HepG2 (cell line): ENCODE data around the gene KLHL17. TPM values are rescaled to one million over a fixed set of nuclear protein-coding genes. Genes with fewer than 3 reads are reported as not detected.

Experiments
- ATAC-seq: fragments of 200-7000 bp; cut with Tn5 transposase; 3 replicates; pipeline ENCODE4 v1.9.1; 2020; ENCODE audit warnings: mild to moderate bottlenecking, moderate library complexity
- BruUV-seq: library from RNA; stranded (reverse); fragments of 400-500 nt; replicated peaks from 2 replicates; lab custom pipeline; 2021; lab: Mats Ljungman, UMichigan
- CTCF ChIA-PET: fragments of 300-600 bp; formaldehyde crosslinking; extraction: SDS; loops from one replicate; lab custom pipeline; 2021; ENCODE audit warnings: low total read pairs, inconsistent platforms, low intra/inter-chr PET ratio; lab: Yijun Ruan, JAX
- POLR2A ChIA-PET: fragments of 350-600 bp; sonication (Branson Sonifier 250); formaldehyde crosslinking; loops from one replicate; lab custom pipeline; 2020; ENCODE audit warnings: antibody characterized with exemption, inconsistent platforms; lab: Yijun Ruan, JAX
- DNase-seq: peaks from one replicate; pipeline ENCODE4 v3.0.0-alpha.2; 2015; ENCODE audit warnings: low spot score
- FAIRE-seq: peaks from 3 replicates; lab custom pipeline; 2011; peaks lifted over from hg19 to GRCh38; lab: Jason Lieb, UNC
- H2AFZ ChIP-seq: one replicate; pipeline ENCODE4 v1.6.1; 2011; ENCODE audit warnings: low read length, inconsistent platforms
- H3K27ac ChIP-seq: fragments of 300-600 bp; 3 replicates; pipeline ENCODE4 v1.8.0; 2011; ENCODE audit warnings: mixed run types, mild to moderate bottlenecking, mixed read lengths, low read length, inconsistent platforms; ENCODE audit not compliant: insufficient read depth; ENCODE audit errors: extremely low read length
- H3K27me3 ChIP-seq, 2 experiments: fragments of 200-600 bp in 1 of 2; 2 replicates in 1 of 2; 3 replicates in 1 of 2; pipeline versions ENCODE4 v1.6.0 to v1.8.0; 2011; ENCODE audit warnings: low read length in 2 of 2, mild to moderate bottlenecking in 2 of 2, moderate library complexity in 2 of 2, inconsistent platforms in 1 of 2; ENCODE audit not compliant: insufficient read depth in 2 of 2, control insufficient read depth in 1 of 2
- H3K36me3 ChIP-seq, 2 experiments: fragments of 200-600 bp in 1 of 2; replicated peaks in 1 of 2; 2 replicates in 1 of 2; 3 replicates in 1 of 2; pipeline versions ENCODE4 v1.5.1 to v1.8.0; 2011; ENCODE audit warnings: low read length in 2 of 2, inconsistent platforms in 1 of 2; ENCODE audit not compliant: insufficient read depth in 2 of 2, control insufficient read depth in 1 of 2
- H3K4me1 ChIP-seq: 2 replicates; pipeline ENCODE4 v1.5.1; 2012; ENCODE audit warnings: low read length, inconsistent platforms; ENCODE audit not compliant: insufficient read depth
- H3K4me2 ChIP-seq: 2 replicates; pipeline ENCODE4 v1.6.0; 2011; ENCODE audit warnings: low read depth, low read length, inconsistent platforms
- H3K4me3 ChIP-seq, 3 experiments: fragments of 200-600 bp in 1 of 3; sonication (generic), shearing (Covaris generic) in 1 of 3; replicated peaks in 1 of 3; 2 replicates each; pipeline ENCODE4 v1.5.1; 2011 to 2016; ENCODE audit warnings: low read length in 3 of 3, inconsistent platforms in 2 of 3, low read depth in 2 of 3, mild to moderate bottlenecking in 2 of 3, control low read depth in 1 of 3, mixed read lengths in 1 of 3; ENCODE audit not compliant: insufficient read depth in 1 of 3
- H3K79me2 ChIP-seq: one replicate; pipeline ENCODE4 v1.6.1; 2011; ENCODE audit warnings: low read length, inconsistent platforms; ENCODE audit not compliant: insufficient read depth
- H3K9ac ChIP-seq: 2 replicates; pipeline ENCODE4 v1.6.0; 2011; ENCODE audit warnings: mild to moderate bottlenecking, low read depth, low read length, inconsistent platforms; ENCODE audit not compliant: insufficient read depth
- H3K9me3 ChIP-seq: 2 replicates; pipeline ENCODE4 v1.5.1; 2012; ENCODE audit warnings: mild to moderate bottlenecking, low read length
- H4K20me1 ChIP-seq: 2 replicates; pipeline ENCODE4 v1.6.0; 2011; ENCODE audit warnings: inconsistent platforms, mild to moderate bottlenecking, low read length, moderate library complexity; ENCODE audit not compliant: insufficient read depth
- AGO2 ChIP-seq: fragments of 200-400 bp; formaldehyde crosslinking; optimal IDR thresholded peaks from 2 replicates; pipeline ENCODE3; 2017; ENCODE audit warnings: mild to moderate bottlenecking, low read depth, low read length, moderate library complexity
- HBP1 ChIP-seq: IDR thresholded peaks from 2 replicates; pipeline ENCODE4 v1.6.1; 2016; ENCODE audit warnings: low read depth, control low read depth
- MLX ChIP-seq: IDR thresholded peaks from 2 replicates; pipeline ENCODE4 v1.6.1; 2016
- MNT ChIP-seq: fragments of 450-650 bp; IDR thresholded peaks from 2 replicates; pipeline ENCODE4 v1.6.1; 2016
- PCBP1 ChIP-seq: fragments of 200-400 bp; formaldehyde crosslinking; IDR thresholded peaks from 2 replicates; pipeline ENCODE4 v1.6.1; 2017; ENCODE audit warnings: mild to moderate bottlenecking, low read depth, low read length, borderline replicate concordance
- WGBS: methylation state at CpG from one replicate; pipeline ENCODE4 v1.1.6; 2017; ENCODE audit warnings: low lambda C conversion rate; 5-methylcytosine and 5-hydroxymethylcytosine counted together
- in situ Hi-C: cut with HindIII; loops from 2 replicates; pipeline ENCODE4 v1.10.0; 2017; ENCODE audit warnings: low pct_unique_long_range_greater_than_20kb; ENCODE audit not compliant: extremely low pct_ligation_motif_present
- intact Hi-C: fragments of 100-400 bp; cut with micrococcal nuclease; formaldehyde crosslinking; loops from one replicate; pipeline ENCODE4 v1.10.0; 2022; ENCODE audit not compliant: unreplicated experiment
- polyA plus RNA-seq, 8 experiments: library from polyadenylated mRNA; depleted of rRNA in 3 of 8; stranded (reverse) in 7 of 8; unstranded in 1 of 8; fragments of >200 nt; fragmentation: Illumina TruSeq in 4 of 8; extraction: Trizol in 4 of 8; gene quantifications; 2 replicates each; pipeline versions ENCODE4 v1.2.1 to v1.2.3, GENCODE V29; 2011 to 2016; ENCODE audit warnings: low read depth in 4 of 8, missing spikeins in 1 of 8, mixed read lengths in 1 of 8; ENCODE audit not compliant: insufficient read depth in 1 of 8
- total RNA-seq, 5 experiments: library from RNA; depleted of rRNA; stranded (reverse); fragments of >200 nt; fragmentation: Illumina TruSeq; extraction: Trizol; gene quantifications; 2 replicates each; pipeline ENCODE4 v1.2.3, GENCODE V29; 2016; ENCODE audit warnings: low read depth in 1 of 5

Gene KLHL17
- total and polyA plus RNA-seq, 2 of the 13 experiments (the other 11 are each of a cell fraction or from before 2014, with no cell fraction given): 9.3 to 24.7 TPM

GRCh38 chr1:964691-965525 lies 4.5 kb downstream of the KLHL17 start:
- Histone ChIP-seq H3K27ac (no peak overlapping the region), H3K36me3 (peaks cover 0 to 6% of the 10 kb centered on the region in 2 experiments; a peak in 1 of 5 replicates), H3K9ac (no peak overlapping the region), H3K4me2 (no peak overlapping the region), H3K4me3 (no peak overlapping the region), H3K4me1 (peaks cover 31% of the 10 kb centered on the region), H3K9me3 (no peaks in the 10 kb centered on the region), H2AFZ (no peak overlapping the region), H3K27me3 (no peaks in the 10 kb centered on the region; a peak in 1 of 5 replicates), H4K20me1 (no peaks in the 10 kb centered on the region), H3K79me2 (no peaks in the 10 kb centered on the region)
- no peak for DNase-seq
- POLR2A ChIA-PET: no interaction called here
- WGBS: 96% methylated on average over 40 of the region's 51 CpGs
- CTCF ChIA-PET: no interaction called here
- FAIRE-seq: no peak
- peak; percentile 2 for TF ChIP-seq AGO2
- no peak for TF ChIP-seq MLX
- intact Hi-C loops (no loop called here), in situ Hi-C loops (no loop called here)
- no TSS peak for BruUV-seq
- ATAC-seq: no peak

- Histone ChIP-seq H3K4me1 (peaks cover 31% of the 10 kb centered on the region), H4K20me1 (no peaks in the 10 kb centered on the region), H3K9me3 (no peaks in the 10 kb centered on the region), H3K27me3 (no peaks in the 10 kb centered on the region; a peak in 1 of 5 replicates), H3K4me3 (peak overlapping the region in 2 of 3 experiments; percentile 77 to 82; a peak in 3 of 6 replicates), H3K4me2 (peak overlapping the region; percentile 78), H3K9ac (peak overlapping the region; percentile 64; the same call in 1 of the 2 replicates), H3K79me2 (no peaks in the 10 kb centered on the region), H3K27ac (no peak overlapping the region), H3K36me3 (peaks cover 0 to 6% of the 10 kb centered on the region in 2 experiments; a peak in 1 of 5 replicates), H2AFZ (no peak overlapping the region)
- intact Hi-C loops (no loop called here), in situ Hi-C loops (no loop called here)
- ChIA-PET POLR2A (interaction anchor here (2.7 kb wide), 1 partner anchor 11 kb away, joined by 11 read pairs; no protein-coding TSS in a partner anchor), CTCF (interaction anchor here (0.8 kb wide), 1 partner anchor 10 kb away, joined by 3 read pairs; no protein-coding TSS in a partner anchor)
- ATAC-seq (no peak), DNase-seq (no peak), FAIRE-seq (no peak)
- BruUV-seq: no TSS peak
- WGBS: 97% methylated on average over 6 of the region's 26 CpGs
- TF ChIP-seq HBP1 (CRISPR knock-in tag): no peak
- peak; percentile 79; the same call in 1 of the 2 replicates for TF ChIP-seq PCBP1
- TF ChIP-seq MNT: peak; percentile 65
These were observed 5.2 kb downstream of the KLHL17 start for GRCh38 chr1:965526-966134.
